ENCODE data around the gene KLRF2.

KLRF2 gene

DNA sequence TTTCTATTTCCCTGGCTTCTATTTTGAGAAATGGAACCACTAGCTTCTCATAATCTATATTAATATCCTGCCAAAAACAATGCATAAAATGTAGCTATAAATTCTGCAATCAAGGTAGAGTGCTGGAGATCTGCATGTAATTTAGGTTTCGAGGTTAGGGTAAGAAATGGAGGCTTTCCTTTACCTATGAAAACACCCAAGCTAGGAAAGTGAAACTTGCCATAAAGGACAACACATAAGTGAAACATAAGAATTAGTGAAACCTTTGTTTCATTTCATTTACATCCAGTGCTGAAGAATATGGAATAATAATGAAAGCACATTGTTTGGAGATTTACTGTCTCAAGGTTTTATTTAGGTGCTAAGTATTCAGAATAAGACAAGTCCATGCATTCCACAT is 41.1 kb downstream of the KLRF2 start:
- Histone ChIP-seq H4K8ac (ENCODE audit: low read length) (no peak overlapping the region), H2BK120ac (ENCODE audit: low read depth, low read length) (no peak overlapping the region), H3K9me3 (ENCODE audit: control insufficient read depth, low read length) (peaks cover 2% of the 10 kb centered on the region), H3K79me1 (replicated peaks; ENCODE audit: low read length, poor library complexity, severe bottlenecking) (no peaks in the 10 kb centered on the region), H4K91ac (ENCODE audit: low read length) (no peak overlapping the region), H2BK15ac (ENCODE audit: low read depth, poor library complexity, severe bottlenecking) (no peak overlapping the region), H3K14ac (ENCODE audit: low read length in 2 of 2) (no peak overlapping the region), H3K4me2 (ENCODE audit: low read length, poor library complexity, severe bottlenecking) (no peak overlapping the region), H3K36me3 (ENCODE audit: control insufficient read depth in 1 of 2, insufficient read depth in 2 of 2, low read depth in 1 of 2, low read length in 2 of 2) (no peaks in the 10 kb centered on the region), H3K4ac (ENCODE audit: low read depth in 1 of 2, low read length in 2 of 2) (no peak overlapping the region), H2BK5ac (ENCODE audit: low read depth, low read length, poor library complexity, severe bottlenecking) (no peak overlapping the region), H3K23ac (ENCODE audit: low read length in 2 of 2) (no peak overlapping the region), H3K4me1 (ENCODE audit: control insufficient read depth, insufficient read depth, low read depth, low read length) (no peaks in the 10 kb centered on the region), H2AFZ (ENCODE audit: low read depth, low read length) (no peak overlapping the region), H3K18ac (ENCODE audit: low read depth in 1 of 2, low read length in 2 of 2) (no peak overlapping the region), H2AK5ac (ENCODE audit: low read length, severe bottlenecking) (no peak overlapping the region), H3K27me3 (ENCODE audit: control insufficient read depth in 1 of 2, insufficient read depth in 1 of 2, low read length in 2 of 2) (no peaks in the 10 kb centered on the region), H3K9ac (ENCODE audit: low read length) (no peak overlapping the region), H3K27ac (ENCODE audit: low read length, poor library complexity, severe bottlenecking) (no peak overlapping the region), H3K4me3 (ENCODE audit: insufficient read depth in 1 of 2, low read depth in 1 of 2, low read length in 2 of 2) (no peak overlapping the region), H2BK12ac (ENCODE audit: low read length in 2 of 2) (no peak overlapping the region)
- DNase-seq = no peak
- no CpG with 5 or more reads among the region's 1 CpG for WGBS

DNA sequence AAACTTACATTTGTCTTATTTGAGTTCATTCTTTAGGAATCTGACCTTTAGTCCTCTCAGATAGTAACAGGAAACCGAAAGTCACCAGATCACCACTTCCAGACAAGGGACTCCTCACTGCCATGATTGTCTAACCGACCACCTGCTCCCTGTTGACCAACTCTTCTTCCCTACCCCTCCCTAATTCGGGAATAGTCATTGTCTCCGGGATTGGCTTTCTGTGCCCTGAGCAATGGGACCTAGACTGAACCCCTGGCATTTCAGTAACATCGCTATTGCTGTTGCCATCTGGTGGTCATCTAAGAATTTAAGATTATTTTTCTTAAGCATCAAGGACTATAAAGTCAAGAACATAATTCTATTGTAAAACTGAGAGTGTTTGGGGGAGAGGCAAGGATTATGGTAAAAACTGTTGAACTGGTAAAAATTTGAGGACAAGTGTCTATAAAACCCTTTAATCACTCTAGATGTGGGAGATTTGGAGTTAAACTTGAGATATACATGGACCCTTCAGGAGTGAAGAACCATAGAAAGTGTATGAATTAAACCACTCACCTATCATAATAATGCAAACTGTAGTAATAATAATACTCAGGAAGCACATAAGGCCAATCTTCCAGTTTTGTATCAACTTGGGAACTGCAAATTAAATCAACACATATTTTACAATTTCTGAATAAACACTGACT is 44.6 kb downstream of the KLRF2 start:
- H3K14ac ChIP-seq (ENCODE audit: low read length in 2 of 2) = no peak overlapping the region
- no peak overlapping the region for H2BK12ac ChIP-seq (ENCODE audit: low read length in 2 of 2)
- peak overlapping the region in 1 of 2 experiments; percentile 40 for H3K18ac ChIP-seq (ENCODE audit: low read depth in 1 of 2, low read length in 2 of 2)
- H2AFZ ChIP-seq (ENCODE audit: low read depth, low read length) = peak overlapping the region; percentile 77
- H4K8ac ChIP-seq (ENCODE audit: low read length) = no peak overlapping the region
- H3K4ac ChIP-seq (ENCODE audit: low read depth in 1 of 2, low read length in 2 of 2) = no peak overlapping the region
- no peaks in the 10 kb centered on the region for H3K9me3 ChIP-seq (ENCODE audit: control insufficient read depth, low read length)
- H3K4me2 ChIP-seq (ENCODE audit: low read length, poor library complexity, severe bottlenecking) = peak overlapping the region; percentile 63
- no peak overlapping the region for H2BK120ac ChIP-seq (ENCODE audit: low read depth, low read length)
- no peaks in the 10 kb centered on the region for H3K4me1 ChIP-seq (ENCODE audit: control insufficient read depth, insufficient read depth, low read depth, low read length)
- no peak overlapping the region for H2AK5ac ChIP-seq (ENCODE audit: low read length, severe bottlenecking)
- no peaks in the 10 kb centered on the region for H3K36me3 ChIP-seq (ENCODE audit: control insufficient read depth in 1 of 2, insufficient read depth in 2 of 2, low read depth in 1 of 2, low read length in 2 of 2)
- H3K9ac ChIP-seq (ENCODE audit: low read length) = peak overlapping the region; percentile 60
- H3K27ac ChIP-seq (ENCODE audit: low read length, poor library complexity, severe bottlenecking) = no peak overlapping the region
- no peak overlapping the region for H2BK15ac ChIP-seq (ENCODE audit: low read depth, poor library complexity, severe bottlenecking)
- no peak overlapping the region for H4K91ac ChIP-seq (ENCODE audit: low read length)
- H3K79me1 ChIP-seq (replicated peaks; ENCODE audit: low read length, poor library complexity, severe bottlenecking) = no peaks in the 10 kb centered on the region
- no peak overlapping the region for H2BK5ac ChIP-seq (ENCODE audit: low read depth, low read length, poor library complexity, severe bottlenecking)
- 36% methylated on average over 3 of the region's 5 CpGs for WGBS
- no peaks in the 10 kb centered on the region for H3K27me3 ChIP-seq (ENCODE audit: control insufficient read depth in 1 of 2, insufficient read depth in 1 of 2, low read length in 2 of 2)
- H3K23ac ChIP-seq (ENCODE audit: low read length in 2 of 2) = no peak overlapping the region
- DNase-seq = peak; percentile 55
- peak overlapping the region in 1 of 2 experiments; percentile 63 for H3K4me3 ChIP-seq (ENCODE audit: insufficient read depth in 1 of 2, low read depth in 1 of 2, low read length in 2 of 2)

- H3K27ac ChIP-seq (ENCODE audit: low read length, poor library complexity, severe bottlenecking) = no peak overlapping the region
- 93% methylated on average over 2 of the region's 3 CpGs for WGBS
- no peaks in the 10 kb centered on the region for H3K4me1 ChIP-seq (ENCODE audit: control insufficient read depth, insufficient read depth, low read depth, low read length)
- H3K9me3 ChIP-seq (ENCODE audit: control insufficient read depth, low read length) = no peaks in the 10 kb centered on the region
- no peak overlapping the region for H3K9ac ChIP-seq (ENCODE audit: low read length)
- no peak overlapping the region for H2AK5ac ChIP-seq (ENCODE audit: low read length, severe bottlenecking)
- no peak overlapping the region for H2BK12ac ChIP-seq (ENCODE audit: low read length in 2 of 2)
- no peak overlapping the region for H2BK15ac ChIP-seq (ENCODE audit: low read depth, poor library complexity, severe bottlenecking)
- no peak overlapping the region for H3K23ac ChIP-seq (ENCODE audit: low read length in 2 of 2)
- H2BK120ac ChIP-seq (ENCODE audit: low read depth, low read length) = no peak overlapping the region
- no peak overlapping the region for H4K91ac ChIP-seq (ENCODE audit: low read length)
- no peak overlapping the region for H2AFZ ChIP-seq (ENCODE audit: low read depth, low read length)
- no peaks in the 10 kb centered on the region for H3K36me3 ChIP-seq (ENCODE audit: control insufficient read depth in 1 of 2, insufficient read depth in 2 of 2, low read depth in 1 of 2, low read length in 2 of 2)
- H3K4me3 ChIP-seq (ENCODE audit: insufficient read depth in 1 of 2, low read depth in 1 of 2, low read length in 2 of 2) = no peak overlapping the region
- H4K8ac ChIP-seq (ENCODE audit: low read length) = no peak overlapping the region
- no peaks in the 10 kb centered on the region for H3K27me3 ChIP-seq (ENCODE audit: control insufficient read depth in 1 of 2, insufficient read depth in 1 of 2, low read length in 2 of 2)
- H3K79me1 ChIP-seq (replicated peaks; ENCODE audit: low read length, poor library complexity, severe bottlenecking) = no peaks in the 10 kb centered on the region
- no peak overlapping the region for H3K4me2 ChIP-seq (ENCODE audit: low read length, poor library complexity, severe bottlenecking)
- no peak overlapping the region for H3K18ac ChIP-seq (ENCODE audit: low read depth in 1 of 2, low read length in 2 of 2)
- DNase-seq = peak; percentile 7
- no peak overlapping the region for H3K14ac ChIP-seq (ENCODE audit: low read length in 2 of 2)
- no peak overlapping the region for H2BK5ac ChIP-seq (ENCODE audit: low read depth, low read length, poor library complexity, severe bottlenecking)
- no peak overlapping the region for H3K4ac ChIP-seq (ENCODE audit: low read depth in 1 of 2, low read length in 2 of 2)
These were observed 45.6 kb downstream of the KLRF2 start for GRCh38 chr12:9926876-9927275.

DNA sequence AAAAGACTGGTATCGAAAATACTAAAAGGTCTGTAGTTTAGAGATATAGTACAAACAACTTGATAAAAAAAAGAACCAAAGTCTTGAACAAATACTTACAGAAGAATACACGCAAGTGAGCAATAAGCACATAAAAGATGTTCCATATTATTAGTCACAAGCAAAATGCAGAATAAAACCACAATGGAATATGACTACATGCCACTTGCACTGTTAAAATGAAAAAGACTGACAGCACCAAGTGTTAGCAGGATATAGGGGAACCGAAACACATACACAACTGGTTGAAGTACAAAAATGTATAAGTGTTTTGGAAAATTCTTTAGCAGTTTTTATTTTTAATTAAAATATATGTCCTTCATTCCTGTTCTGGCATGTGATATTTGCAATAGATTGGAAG is 47.3 kb downstream of the KLRF2 start:
- H3K9me3 ChIP-seq (ENCODE audit: control insufficient read depth, low read length) = no peaks in the 10 kb centered on the region
- H4K91ac ChIP-seq (ENCODE audit: low read length) = no peak overlapping the region
- H3K9ac ChIP-seq (ENCODE audit: low read length) = no peak overlapping the region
- H3K79me1 ChIP-seq (replicated peaks; ENCODE audit: low read length, poor library complexity, severe bottlenecking) = no peaks in the 10 kb centered on the region
- WGBS = no CpG with 5 or more reads among the region's 3 CpGs
- no peak overlapping the region for H2BK120ac ChIP-seq (ENCODE audit: low read depth, low read length)
- no peak overlapping the region for H2BK15ac ChIP-seq (ENCODE audit: low read depth, poor library complexity, severe bottlenecking)
- H2BK12ac ChIP-seq (ENCODE audit: low read length in 2 of 2) = no peak overlapping the region
- no peak overlapping the region for H3K27ac ChIP-seq (ENCODE audit: low read length, poor library complexity, severe bottlenecking)
- no peak overlapping the region for H3K14ac ChIP-seq (ENCODE audit: low read length in 2 of 2)
- no peak overlapping the region for H3K4ac ChIP-seq (ENCODE audit: low read depth in 1 of 2, low read length in 2 of 2)
- H3K18ac ChIP-seq (ENCODE audit: low read depth in 1 of 2, low read length in 2 of 2) = no peak overlapping the region
- H3K4me3 ChIP-seq (ENCODE audit: insufficient read depth in 1 of 2, low read depth in 1 of 2, low read length in 2 of 2) = no peak overlapping the region
- no peak for DNase-seq
- no peak overlapping the region for H3K4me2 ChIP-seq (ENCODE audit: low read length, poor library complexity, severe bottlenecking)
- no peak overlapping the region for H2AK5ac ChIP-seq (ENCODE audit: low read length, severe bottlenecking)
- H3K4me1 ChIP-seq (ENCODE audit: control insufficient read depth, insufficient read depth, low read depth, low read length) = no peaks in the 10 kb centered on the region
- no peaks in the 10 kb centered on the region for H3K36me3 ChIP-seq (ENCODE audit: control insufficient read depth in 1 of 2, insufficient read depth in 2 of 2, low read depth in 1 of 2, low read length in 2 of 2)
- H3K23ac ChIP-seq (ENCODE audit: low read length in 2 of 2) = no peak overlapping the region
- H2BK5ac ChIP-seq (ENCODE audit: low read depth, low read length, poor library complexity, severe bottlenecking) = no peak overlapping the region
- H4K8ac ChIP-seq (ENCODE audit: low read length) = no peak overlapping the region
- no peaks in the 10 kb centered on the region for H3K27me3 ChIP-seq (ENCODE audit: control insufficient read depth in 1 of 2, insufficient read depth in 1 of 2, low read length in 2 of 2)
- no peak overlapping the region for H2AFZ ChIP-seq (ENCODE audit: low read depth, low read length)
